Activated naive CD4-positive, alpha-beta T cell treated with anti-CD3 and anti-CD28 coated beads, Interleukin-2, amount 10 ng/mL, durations not matched to agents 7 days and 5 days (primary cell): ENCODE data around the gene GRAP2.

ENCODE experiments used
- CTCF ChIA-PET: fragments of 350-600 bp; sonication (Branson Sonifier 250); formaldehyde crosslinking; loops from one replicate; lab custom pipeline; 2021; ENCODE audit warnings: antibody characterized with exemption; lab: Charles Lee
- DNase-seq: peaks from one replicate; pipeline ENCODE4 v3.0.0-alpha.2; 2020
- H3K27ac Mint-ChIP-seq: one replicate; pipeline ENCODE4 v1.8.0; 2021; ENCODE audit warnings: mild to moderate bottlenecking, moderate library complexity, mixed read lengths
- H3K27me3 Mint-ChIP-seq: one replicate; pipeline ENCODE4 v1.8.0; 2021; ENCODE audit warnings: mild to moderate bottlenecking, mixed read lengths
- H3K36me3 Mint-ChIP-seq: one replicate; pipeline ENCODE4 v1.8.0; 2021; ENCODE audit warnings: mixed read lengths
- H3K4me1 Mint-ChIP-seq: one replicate; pipeline ENCODE4 v1.8.0; 2021; ENCODE audit warnings: mixed read lengths
- H3K4me3 Mint-ChIP-seq: one replicate; pipeline ENCODE4 v1.8.0; 2021; ENCODE audit warnings: mild to moderate bottlenecking, moderate library complexity, mixed read lengths
- H3K9me3 Mint-ChIP-seq: one replicate; pipeline ENCODE4 v1.8.0; 2021; ENCODE audit warnings: mixed read lengths

The GRAP2 gene

DNA sequence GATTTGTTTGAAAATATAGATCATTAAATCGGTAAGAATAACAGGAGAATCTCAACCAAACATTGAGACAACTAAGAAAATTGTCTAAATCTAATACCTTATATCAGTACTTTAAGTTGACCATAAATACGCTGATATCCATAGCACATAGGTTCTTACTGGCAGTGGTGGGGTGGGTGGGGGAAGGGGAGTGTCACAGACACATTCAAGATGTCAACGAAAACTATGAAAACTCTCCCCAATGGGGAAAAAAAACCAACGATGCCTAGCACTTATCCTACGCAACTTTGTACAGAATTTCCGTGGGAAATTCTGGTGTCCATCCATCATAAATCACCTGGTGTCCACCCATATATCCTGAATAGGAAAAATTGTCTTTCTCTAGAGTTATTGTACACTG is 6.2 kb downstream of the GRAP2 start:
- CTCF ChIA-PET = interaction anchor here (1.3 to 2.6 kb wide), 4 partner anchors 10 to 372 kb away, joined by 3 to 10 read pairs (median 5); no protein-coding TSS in a partner anchor
- peaks cover 63% of the 10 kb centered on the region for H3K4me1 Mint-ChIP-seq
- H3K9me3 Mint-ChIP-seq = no peaks in the 10 kb centered on the region
- peak overlapping the region; percentile 84 for H3K27ac Mint-ChIP-seq
- peaks cover 56% of the 10 kb centered on the region for H3K36me3 Mint-ChIP-seq
- H3K27me3 Mint-ChIP-seq = no peaks in the 10 kb centered on the region
- peak; percentile 50 for DNase-seq
- peak overlapping the region; percentile 94 for H3K4me3 Mint-ChIP-seq

DNA sequence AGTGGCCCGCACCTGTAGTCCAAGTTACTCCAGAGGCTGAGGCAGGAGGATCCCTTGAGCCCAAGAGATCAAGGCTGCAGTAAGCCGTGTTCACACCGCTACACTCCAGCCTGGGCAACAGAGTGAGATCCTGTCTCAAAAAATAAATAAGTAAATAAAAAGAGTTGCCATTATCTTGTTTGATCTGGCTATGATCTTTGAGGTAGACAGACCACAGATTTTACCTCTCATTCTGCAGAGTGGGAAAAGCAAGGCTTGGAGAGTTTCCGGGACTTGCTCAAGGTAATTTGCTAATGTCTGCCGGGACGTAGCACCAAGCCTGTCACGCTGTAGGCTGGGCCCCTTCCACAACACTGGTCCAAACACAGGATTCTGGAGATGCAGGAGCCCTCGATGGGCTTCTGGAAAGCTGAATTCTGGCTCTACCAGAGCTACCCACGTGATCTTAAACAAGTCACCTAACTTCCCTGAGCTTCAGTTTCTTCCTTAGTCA is 6.8 kb downstream of the GRAP2 start:
- Mint-ChIP-seq H3K4me3 (peak overlapping the region; percentile 94), H3K4me1 (peaks cover 69% of the 10 kb centered on the region), H3K27me3 (no peaks in the 10 kb centered on the region), H3K27ac (peak overlapping the region; percentile 84), H3K9me3 (no peaks in the 10 kb centered on the region), H3K36me3 (peaks cover 55% of the 10 kb centered on the region)
- peak; percentile 46 for DNase-seq
- CTCF ChIA-PET = interaction anchor here (0.9 to 3.0 kb wide), 5 partner anchors 9 to 26 kb away, joined by 3 to 10 read pairs (median 6); no protein-coding TSS in a partner anchor

- H3K36me3 Mint-ChIP-seq = peaks cover 51% of the 10 kb centered on the region
- H3K4me3 Mint-ChIP-seq = peak overlapping the region; percentile 94
- peak overlapping the region; percentile 84 for H3K27ac Mint-ChIP-seq
- H3K9me3 Mint-ChIP-seq = no peaks in the 10 kb centered on the region
- peaks cover 73% of the 10 kb centered on the region for H3K4me1 Mint-ChIP-seq
- CTCF ChIA-PET = interaction anchor here (0.9 to 3.0 kb wide), 5 partner anchors 13 to 349 kb away, joined by 3 to 10 read pairs (median 5); no protein-coding TSS in a partner anchor
- no peak for DNase-seq
- H3K27me3 Mint-ChIP-seq = no peaks in the 10 kb centered on the region
Observed at GRCh38 chr22:39908136-39908535, 7.3 kb downstream of the GRAP2 start.

GRCh38 chr22:39908737-39909136 is 7.9 kb downstream of the GRAP2 start:
- CTCF ChIA-PET = interaction anchor here (0.9 to 3.0 kb wide), 5 partner anchors 12 to 350 kb away, joined by 3 to 10 read pairs (median 5); no protein-coding TSS in a partner anchor
- H3K36me3 Mint-ChIP-seq = peaks cover 51% of the 10 kb centered on the region

DNA sequence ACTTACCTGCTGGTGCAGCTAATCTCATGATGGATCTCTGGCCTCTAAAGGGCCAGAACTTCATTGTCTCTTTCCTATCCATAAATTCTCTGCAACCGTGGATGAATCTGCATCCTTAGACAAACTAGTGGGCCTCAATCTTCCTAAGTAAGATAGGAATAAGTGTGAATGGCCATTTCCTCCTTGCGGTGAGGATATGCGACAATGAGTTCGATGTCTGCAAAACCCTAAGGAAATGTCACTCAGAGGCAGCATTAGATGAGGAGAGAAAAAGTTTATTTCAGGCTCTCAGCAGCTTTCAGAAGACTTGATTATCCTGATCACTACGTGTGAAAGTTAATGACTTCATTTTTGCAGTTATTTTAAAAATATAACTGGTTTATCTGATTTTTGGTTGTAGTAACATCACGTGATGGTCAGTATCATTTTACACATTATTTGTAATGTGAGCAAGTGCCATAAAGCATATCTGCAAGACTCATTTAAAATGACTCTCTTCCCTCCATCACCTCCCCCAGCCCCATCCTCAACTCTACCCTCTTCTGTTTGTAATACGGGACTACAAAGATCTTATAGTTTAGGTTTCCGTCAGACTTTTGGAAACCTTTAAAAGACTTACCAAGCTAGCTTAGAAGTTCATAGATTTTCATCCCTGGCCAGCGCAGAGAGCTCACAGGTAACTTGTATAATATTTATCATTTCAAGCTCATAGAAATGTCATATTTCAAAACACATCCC is 10.2 kb downstream of the GRAP2 start:
- H3K4me3 Mint-ChIP-seq = peak overlapping the region; percentile 69
- CTCF ChIA-PET = interaction anchor here (0.8 to 2.4 kb wide), 6 partner anchors 10 to 22 kb away, joined by 3 to 7 read pairs (median 4); no protein-coding TSS in a partner anchor
- H3K4me1 Mint-ChIP-seq = peaks cover 94% of the 10 kb centered on the region
- H3K36me3 Mint-ChIP-seq = peaks cover 45% of the 10 kb centered on the region
- no peaks in the 10 kb centered on the region for H3K27me3 Mint-ChIP-seq
- peak; percentile 26 for DNase-seq
- peak overlapping the region; percentile 84 for H3K27ac Mint-ChIP-seq
- no peaks in the 10 kb centered on the region for H3K9me3 Mint-ChIP-seq

More at GRCh38 chr22:39908737-39909136, 7.9 kb downstream of the GRAP2 start:
- Mint-ChIP-seq H3K4me1 (peaks cover 79% of the 10 kb centered on the region), H3K9me3 (no peaks in the 10 kb centered on the region), H3K27ac (peak overlapping the region; percentile 84), H3K4me3 (peak overlapping the region; percentile 94), H3K27me3 (no peaks in the 10 kb centered on the region)
- DNase-seq = peak; percentile 47

- CTCF ChIA-PET = interaction anchor here (0.5 to 2.4 kb wide), 3 partner anchors 10 to 21 kb away, joined by 3 to 7 read pairs (median 3); no protein-coding TSS in a partner anchor
- Mint-ChIP-seq H3K4me1 (peaks cover 97% of the 10 kb centered on the region), H3K27ac (peak overlapping the region; percentile 77), H3K36me3 (peaks cover 59% of the 10 kb centered on the region), H3K4me3 (peak overlapping the region; percentile 52), H3K9me3 (no peaks in the 10 kb centered on the region), H3K27me3 (no peaks in the 10 kb centered on the region)
- DNase-seq = no peak
Observed at GRCh38 chr22:39913321-39913720, 12.4 kb downstream of the GRAP2 start.

- H3K36me3 Mint-ChIP-seq = peaks cover 56% of the 10 kb centered on the region
- DNase-seq = no peak
- H3K4me3 Mint-ChIP-seq = peak overlapping the region; percentile 10
- no peaks in the 10 kb centered on the region for H3K27me3 Mint-ChIP-seq
- peak overlapping the region; percentile 87 for H3K27ac Mint-ChIP-seq
- H3K4me1 Mint-ChIP-seq = peaks cover 97% of the 10 kb centered on the region
- H3K9me3 Mint-ChIP-seq = no peaks in the 10 kb centered on the region
- CTCF ChIA-PET = no interaction called here
Observed at GRCh38 chr22:39913886-39914285, 13.0 kb downstream of the GRAP2 start.

GRCh38 chr22:39914584-39914983 is 13.7 kb downstream of the GRAP2 start:
- no peaks in the 10 kb centered on the region for H3K9me3 Mint-ChIP-seq
- peaks cover 54% of the 10 kb centered on the region for H3K36me3 Mint-ChIP-seq
- H3K4me1 Mint-ChIP-seq = peaks cover 94% of the 10 kb centered on the region
- no peak for DNase-seq
- peak overlapping the region; percentile 87 for H3K27ac Mint-ChIP-seq
- no peaks in the 10 kb centered on the region for H3K27me3 Mint-ChIP-seq
- CTCF ChIA-PET = no interaction called here
- H3K4me3 Mint-ChIP-seq = peak overlapping the region; percentile 25

DNA sequence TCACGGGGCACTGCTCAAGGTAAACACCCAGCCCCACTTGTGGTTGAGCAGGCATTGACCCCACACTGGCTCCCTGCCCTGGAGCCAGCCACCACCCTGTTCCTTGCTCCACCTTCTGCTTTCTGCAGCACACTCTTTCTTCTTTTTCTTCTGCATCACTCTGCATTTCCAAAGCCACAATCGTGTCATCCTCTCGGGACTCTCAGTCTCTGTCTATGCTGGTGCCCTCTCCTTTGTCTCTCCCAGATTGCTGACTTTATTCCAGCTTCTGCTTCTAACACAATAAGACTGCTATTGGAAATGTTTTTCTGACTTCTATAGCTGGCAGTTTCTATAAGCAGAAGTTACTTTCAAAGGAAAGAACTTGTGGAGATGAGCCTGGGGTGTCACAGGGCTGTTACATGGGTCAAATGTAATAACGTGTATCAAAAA is 14.4 kb downstream of the GRAP2 start:
- peaks cover 94% of the 10 kb centered on the region for H3K4me1 Mint-ChIP-seq
- H3K27ac Mint-ChIP-seq = peak overlapping the region; percentile 87
- no peaks in the 10 kb centered on the region for H3K27me3 Mint-ChIP-seq
- DNase-seq = no peak
- H3K36me3 Mint-ChIP-seq = peaks cover 56% of the 10 kb centered on the region
- no peaks in the 10 kb centered on the region for H3K9me3 Mint-ChIP-seq
- CTCF ChIA-PET = interaction anchor here (0.9 to 3.3 kb wide), 2 partner anchors 9 to 18 kb away, joined by 3 to 10 read pairs; no protein-coding TSS in a partner anchor
- peak overlapping the region; percentile 46 for H3K4me3 Mint-ChIP-seq

DNA sequence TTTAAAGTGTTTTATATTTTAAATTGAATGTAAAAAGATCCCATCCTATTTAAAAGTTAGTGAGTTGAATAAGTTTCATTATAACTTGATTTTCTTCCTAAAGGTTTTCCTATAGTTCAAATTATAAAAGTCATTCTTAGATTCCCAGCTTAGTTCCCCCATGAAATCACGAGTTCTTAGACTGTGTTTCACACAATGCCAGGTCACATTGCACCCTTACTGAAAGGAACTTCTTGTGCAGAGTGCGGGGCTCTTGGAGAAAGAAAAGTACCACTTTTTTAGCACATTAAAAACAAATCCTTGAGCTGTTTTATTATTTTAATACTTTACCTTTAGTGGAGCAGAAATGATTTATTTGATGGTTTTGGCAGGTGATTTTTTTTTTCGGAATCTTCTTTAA is 15.6 kb downstream of the GRAP2 start:
- H3K36me3 Mint-ChIP-seq = peaks cover 52% of the 10 kb centered on the region
- H3K9me3 Mint-ChIP-seq = no peaks in the 10 kb centered on the region
- no peaks in the 10 kb centered on the region for H3K27me3 Mint-ChIP-seq
- peaks cover 94% of the 10 kb centered on the region for H3K4me1 Mint-ChIP-seq
- no peak overlapping the region for H3K4me3 Mint-ChIP-seq
- H3K27ac Mint-ChIP-seq = peak overlapping the region; percentile 87
- DNase-seq = no peak
- CTCF ChIA-PET = interaction anchor here (0.8 to 3.3 kb wide), 6 partner anchors 10 to 108 kb away, joined by 3 to 10 read pairs (median 3); no protein-coding TSS in a partner anchor

GRCh38 chr22:39917197-39917643 is 16.3 kb downstream of the GRAP2 start:
- CTCF ChIA-PET = interaction anchor here (0.8 to 3.3 kb wide), 5 partner anchors 9 to 26 kb away, joined by 3 to 10 read pairs (median 7); no protein-coding TSS in a partner anchor

DNA sequence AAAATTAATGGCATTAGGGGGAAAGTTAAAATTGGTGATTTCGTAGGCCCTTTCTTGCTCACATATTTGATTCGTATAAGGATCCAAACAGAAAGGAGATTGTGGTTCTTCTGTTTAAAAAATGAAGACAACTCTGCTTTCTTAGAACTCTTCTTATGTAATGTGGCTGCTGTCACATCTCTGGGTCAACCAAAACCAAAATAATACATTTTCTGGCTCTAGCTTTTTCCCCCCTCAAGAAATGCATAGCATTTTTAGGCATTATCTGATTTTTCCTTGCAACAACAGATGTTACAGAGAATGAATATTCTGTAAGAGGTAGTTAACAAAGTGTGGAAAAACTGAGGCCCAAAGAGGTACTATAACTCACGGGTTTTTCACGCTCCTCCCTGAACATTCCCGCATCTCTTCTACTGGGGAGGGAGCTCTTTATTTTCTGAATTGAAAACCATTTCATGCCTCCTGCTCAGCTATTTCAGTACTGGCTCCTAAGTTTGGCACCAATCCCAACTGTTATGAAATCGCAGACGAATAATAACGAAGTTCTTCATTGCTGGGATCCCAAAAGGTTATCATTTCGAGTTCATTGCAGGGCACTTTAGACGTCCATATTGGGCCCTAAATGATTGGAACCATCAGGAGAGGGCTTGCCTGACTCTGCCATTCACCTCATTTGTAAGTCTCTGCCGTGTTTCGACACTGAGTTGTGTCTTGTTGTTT is 17.1 kb downstream of the GRAP2 start:
- DNase-seq = no peak
- peaks cover 54% of the 10 kb centered on the region for H3K36me3 Mint-ChIP-seq
- peak overlapping the region; percentile 64 for H3K4me3 Mint-ChIP-seq
- CTCF ChIA-PET = interaction anchor here (1.5 to 3.3 kb wide), 3 partner anchors 8 to 15 kb away, joined by 7 to 10 read pairs (median 8); no protein-coding TSS in a partner anchor
- H3K27ac Mint-ChIP-seq = peak overlapping the region; percentile 87
- no peaks in the 10 kb centered on the region for H3K9me3 Mint-ChIP-seq
- no peaks in the 10 kb centered on the region for H3K27me3 Mint-ChIP-seq
- H3K4me1 Mint-ChIP-seq = peaks cover 94% of the 10 kb centered on the region

More at GRCh38 chr22:39917197-39917643, 16.3 kb downstream of the GRAP2 start:
- Mint-ChIP-seq H3K27me3 (no peaks in the 10 kb centered on the region), H3K4me1 (peaks cover 93% of the 10 kb centered on the region), H3K4me3 (peak overlapping the region; percentile 64), H3K27ac (peak overlapping the region; percentile 87), H3K36me3 (peaks cover 53% of the 10 kb centered on the region), H3K9me3 (no peaks in the 10 kb centered on the region)
- no peak for DNase-seq

- peak; percentile 60 for DNase-seq
- H3K27me3 Mint-ChIP-seq = no peaks in the 10 kb centered on the region
- H3K9me3 Mint-ChIP-seq = no peaks in the 10 kb centered on the region
- peak overlapping the region; percentile 97 for H3K27ac Mint-ChIP-seq
- peaks cover 59% of the 10 kb centered on the region for H3K36me3 Mint-ChIP-seq
- CTCF ChIA-PET = interaction anchor here (1.2 to 3.4 kb wide), 6 partner anchors 9 to 105 kb away, joined by 3 to 17 read pairs (median 7); no protein-coding TSS in a partner anchor
- peak overlapping the region; percentile 71 for H3K4me3 Mint-ChIP-seq
- peaks cover 95% of the 10 kb centered on the region for H3K4me1 Mint-ChIP-seq
Observed at GRCh38 chr22:39920134-39920743, 19.4 kb downstream of the GRAP2 start.
